ENCODE results near the gene EPS8L2.

Gene EPS8L2

GRCh38 chr11:705646-706438, at the start of gene EPS8L2:
Gene EPS8L2 (plus strand): TSS chr11:706231. CDS start chr11:709408, 3,177 bp downstream.
- Histone ChIP-seq H3K9me3 (ENCODE audit: control insufficient read depth, low read depth, low read length) (no peaks in the 10 kb centered on the region), H3K27me3 (ENCODE audit: control insufficient read depth, insufficient read depth, low read length) (peaks cover 8% of the 10 kb centered on the region), H3K36me3 (ENCODE audit: control insufficient read depth, low read depth, low read length) (no peaks in the 10 kb centered on the region), H3K4me1 (ENCODE audit: control insufficient read depth, low read depth, low read length) (peaks cover 7% of the 10 kb centered on the region), H3K9ac (ENCODE audit: low read length) (no peak within 1 kb of the TSS), H3K27ac (ENCODE audit: low read length) (no peak within 1 kb of the TSS), H3K4me3 (ENCODE audit: low read length) (peak within 1 kb of the TSS; percentile 32)

GRCh38 chr11:656426-656825, 49.6 kb upstream of the EPS8L2 start:
- H3K4me1 ChIP-seq (ENCODE audit: control insufficient read depth, low read depth, low read length) = no peaks in the 10 kb centered on the region
- no peaks in the 10 kb centered on the region for H3K27me3 ChIP-seq (ENCODE audit: control insufficient read depth, insufficient read depth, low read length)
- no peak overlapping the region for H3K9ac ChIP-seq (ENCODE audit: low read length)
- no peaks in the 10 kb centered on the region for H3K9me3 ChIP-seq (ENCODE audit: control insufficient read depth, low read depth, low read length)
- no peak overlapping the region for H3K27ac ChIP-seq (ENCODE audit: low read length)
- no peak overlapping the region for H3K4me3 ChIP-seq (ENCODE audit: low read length)
- H3K36me3 ChIP-seq (ENCODE audit: control insufficient read depth, low read depth, low read length) = peaks cover 9% of the 10 kb centered on the region

- H3K27me3 ChIP-seq (ENCODE audit: control insufficient read depth, insufficient read depth, low read length) = no peaks in the 10 kb centered on the region
- no peaks in the 10 kb centered on the region for H3K9me3 ChIP-seq (ENCODE audit: control insufficient read depth, low read depth, low read length)
- peaks cover 9% of the 10 kb centered on the region for H3K36me3 ChIP-seq (ENCODE audit: control insufficient read depth, low read depth, low read length)
- no peak overlapping the region for H3K27ac ChIP-seq (ENCODE audit: low read length)
- no peak overlapping the region for H3K9ac ChIP-seq (ENCODE audit: low read length)
- no peaks in the 10 kb centered on the region for H3K4me1 ChIP-seq (ENCODE audit: control insufficient read depth, low read depth, low read length)
- no peak overlapping the region for H3K4me3 ChIP-seq (ENCODE audit: low read length)
Measured at GRCh38 chr11:656866-657265, 49.2 kb upstream of the EPS8L2 start.

GRCh38 chr11:657691-658126, 48.3 kb upstream of the EPS8L2 start:
- Histone ChIP-seq H3K9ac (ENCODE audit: low read length) (no peak overlapping the region), H3K9me3 (ENCODE audit: control insufficient read depth, low read depth, low read length) (no peaks in the 10 kb centered on the region), H3K4me3 (ENCODE audit: low read length) (no peak overlapping the region), H3K36me3 (ENCODE audit: control insufficient read depth, low read depth, low read length) (peaks cover 9% of the 10 kb centered on the region), H3K27ac (ENCODE audit: low read length) (no peak overlapping the region), H3K27me3 (ENCODE audit: control insufficient read depth, insufficient read depth, low read length) (no peaks in the 10 kb centered on the region), H3K4me1 (ENCODE audit: control insufficient read depth, low read depth, low read length) (no peaks in the 10 kb centered on the region)

- Histone ChIP-seq H3K4me3 (ENCODE audit: low read length) (no peak overlapping the region), H3K36me3 (ENCODE audit: control insufficient read depth, low read depth, low read length) (peaks cover 3% of the 10 kb centered on the region)
Measured at GRCh38 chr11:659532-660085, 46.4 kb upstream of the EPS8L2 start.

GRCh38 chr11:660281-660680, 45.8 kb upstream of the EPS8L2 start:
- Histone ChIP-seq H3K36me3 (ENCODE audit: control insufficient read depth, low read depth, low read length) (peaks cover 3% of the 10 kb centered on the region), H3K27ac (ENCODE audit: low read length) (no peak overlapping the region), H3K9ac (ENCODE audit: low read length) (no peak overlapping the region), H3K27me3 (ENCODE audit: control insufficient read depth, insufficient read depth, low read length) (no peaks in the 10 kb centered on the region), H3K4me3 (ENCODE audit: low read length) (no peak overlapping the region), H3K4me1 (ENCODE audit: control insufficient read depth, low read depth, low read length) (no peaks in the 10 kb centered on the region), H3K9me3 (ENCODE audit: control insufficient read depth, low read depth, low read length) (no peaks in the 10 kb centered on the region)

More at GRCh38 chr11:659532-660085, 46.4 kb upstream of the EPS8L2 start:
- Histone ChIP-seq H3K9ac (ENCODE audit: low read length) (no peak overlapping the region), H3K27ac (ENCODE audit: low read length) (no peak overlapping the region), H3K9me3 (ENCODE audit: control insufficient read depth, low read depth, low read length) (no peaks in the 10 kb centered on the region), H3K27me3 (ENCODE audit: control insufficient read depth, insufficient read depth, low read length) (no peaks in the 10 kb centered on the region), H3K4me1 (ENCODE audit: control insufficient read depth, low read depth, low read length) (no peaks in the 10 kb centered on the region)

- H3K9ac ChIP-seq (ENCODE audit: low read length) = no peak overlapping the region
- H3K27ac ChIP-seq (ENCODE audit: low read length) = no peak overlapping the region
- H3K27me3 ChIP-seq (ENCODE audit: control insufficient read depth, insufficient read depth, low read length) = no peaks in the 10 kb centered on the region
- H3K9me3 ChIP-seq (ENCODE audit: control insufficient read depth, low read depth, low read length) = no peaks in the 10 kb centered on the region
- no peaks in the 10 kb centered on the region for H3K4me1 ChIP-seq (ENCODE audit: control insufficient read depth, low read depth, low read length)
- peaks cover 3% of the 10 kb centered on the region for H3K36me3 ChIP-seq (ENCODE audit: control insufficient read depth, low read depth, low read length)
- H3K4me3 ChIP-seq (ENCODE audit: low read length) = no peak overlapping the region
Measured at GRCh38 chr11:660681-661444, 45.2 kb upstream of the EPS8L2 start.

- Histone ChIP-seq H3K4me1 (ENCODE audit: control insufficient read depth, low read depth, low read length) (no peaks in the 10 kb centered on the region), H3K36me3 (ENCODE audit: control insufficient read depth, low read depth, low read length) (no peaks in the 10 kb centered on the region), H3K27ac (ENCODE audit: low read length) (no peak overlapping the region), H3K9ac (ENCODE audit: low read length) (no peak overlapping the region), H3K27me3 (ENCODE audit: control insufficient read depth, insufficient read depth, low read length) (no peaks in the 10 kb centered on the region), H3K9me3 (ENCODE audit: control insufficient read depth, low read depth, low read length) (no peaks in the 10 kb centered on the region), H3K4me3 (ENCODE audit: low read length) (no peak overlapping the region)
Measured at GRCh38 chr11:662689-663274, 43.2 kb upstream of the EPS8L2 start.

GRCh38 chr11:665062-665703, 40.8 kb upstream of the EPS8L2 start:
- H3K4me1 ChIP-seq (ENCODE audit: control insufficient read depth, low read depth, low read length) = no peaks in the 10 kb centered on the region
- H3K4me3 ChIP-seq (ENCODE audit: low read length) = no peak overlapping the region
- no peaks in the 10 kb centered on the region for H3K36me3 ChIP-seq (ENCODE audit: control insufficient read depth, low read depth, low read length)
- H3K9ac ChIP-seq (ENCODE audit: low read length) = no peak overlapping the region
- H3K9me3 ChIP-seq (ENCODE audit: control insufficient read depth, low read depth, low read length) = no peaks in the 10 kb centered on the region
- no peak overlapping the region for H3K27ac ChIP-seq (ENCODE audit: low read length)
- no peaks in the 10 kb centered on the region for H3K27me3 ChIP-seq (ENCODE audit: control insufficient read depth, insufficient read depth, low read length)

- no peaks in the 10 kb centered on the region for H3K36me3 ChIP-seq (ENCODE audit: control insufficient read depth, low read depth, low read length)
- H3K9ac ChIP-seq (ENCODE audit: low read length) = no peak overlapping the region
- no peak overlapping the region for H3K4me3 ChIP-seq (ENCODE audit: low read length)
- H3K27me3 ChIP-seq (ENCODE audit: control insufficient read depth, insufficient read depth, low read length) = no peaks in the 10 kb centered on the region
- H3K4me1 ChIP-seq (ENCODE audit: control insufficient read depth, low read depth, low read length) = no peaks in the 10 kb centered on the region
- H3K9me3 ChIP-seq (ENCODE audit: control insufficient read depth, low read depth, low read length) = no peaks in the 10 kb centered on the region
- H3K27ac ChIP-seq (ENCODE audit: low read length) = no peak overlapping the region
Measured at GRCh38 chr11:665704-666281, 40.2 kb upstream of the EPS8L2 start.

GRCh38 chr11:673866-674265, 32.2 kb upstream of the EPS8L2 start:
- Histone ChIP-seq H3K27ac (ENCODE audit: low read length) (no peak overlapping the region), H3K36me3 (ENCODE audit: control insufficient read depth, low read depth, low read length) (peaks cover 27% of the 10 kb centered on the region), H3K4me3 (ENCODE audit: low read length) (no peak overlapping the region)

More at GRCh38 chr11:673866-674265, 32.2 kb upstream of the EPS8L2 start:
- Histone ChIP-seq H3K9me3 (ENCODE audit: control insufficient read depth, low read depth, low read length) (no peaks in the 10 kb centered on the region), H3K4me1 (ENCODE audit: control insufficient read depth, low read depth, low read length) (no peaks in the 10 kb centered on the region), H3K9ac (ENCODE audit: low read length) (no peak overlapping the region), H3K27me3 (ENCODE audit: control insufficient read depth, insufficient read depth, low read length) (no peaks in the 10 kb centered on the region)
